Renal cortical epithelial cell (primary cell): ENCODE results near the gene NRP1. TPM values are rescaled to one million over a fixed set of nuclear protein-coding genes. Genes with fewer than 3 reads are reported as not detected.
"Not testable (repeated sequence)": the region's sequence is repeated elsewhere in the genome, so short reads cannot be mapped to it uniquely, and the experiment has no call there.

Source experiments
- DNase-seq: peaks from one replicate; pipeline ENCODE4 v3.0.0-alpha.2; 2011; ENCODE audit warnings: low read depth
- total RNA-seq: library from RNA; depleted of rRNA; stranded (reverse); fragments of >200 nt; gene quantifications from 2 replicates; pipeline ENCODE4 v1.2.3, GENCODE V29; 2014

The NRP1 gene
- total RNA-seq, 1 donor from 2014 or later, result 281 TPM

- DNase-seq, result peak; percentile 99
These were observed 96.5 kb downstream of the NRP1 start for GRCh38 chr10:33237736-33238624.

- no peak for DNase-seq
These were observed 97.6 kb downstream of the NRP1 start for GRCh38 chr10:33236916-33237315.

DNA sequence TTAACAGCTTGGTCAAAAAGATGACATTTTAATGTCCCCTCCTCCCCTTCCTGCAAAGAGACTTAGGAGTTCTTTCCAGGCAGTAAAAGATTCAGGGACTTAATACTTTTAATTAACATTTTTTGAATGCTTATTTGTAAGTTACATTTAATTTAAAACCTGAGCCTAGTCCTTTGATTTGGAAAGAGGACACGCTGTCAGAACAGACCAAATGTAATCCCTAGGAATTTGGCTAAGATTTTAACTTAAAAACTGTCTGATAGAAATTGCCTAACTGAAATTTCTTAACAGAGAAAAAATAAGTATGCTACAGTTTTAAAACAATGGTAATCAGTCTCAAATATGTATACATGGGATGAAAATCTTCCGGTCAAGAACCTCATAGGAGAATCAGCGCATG is 98.5 kb downstream of the NRP1 start:
- no peak for DNase-seq

DNA sequence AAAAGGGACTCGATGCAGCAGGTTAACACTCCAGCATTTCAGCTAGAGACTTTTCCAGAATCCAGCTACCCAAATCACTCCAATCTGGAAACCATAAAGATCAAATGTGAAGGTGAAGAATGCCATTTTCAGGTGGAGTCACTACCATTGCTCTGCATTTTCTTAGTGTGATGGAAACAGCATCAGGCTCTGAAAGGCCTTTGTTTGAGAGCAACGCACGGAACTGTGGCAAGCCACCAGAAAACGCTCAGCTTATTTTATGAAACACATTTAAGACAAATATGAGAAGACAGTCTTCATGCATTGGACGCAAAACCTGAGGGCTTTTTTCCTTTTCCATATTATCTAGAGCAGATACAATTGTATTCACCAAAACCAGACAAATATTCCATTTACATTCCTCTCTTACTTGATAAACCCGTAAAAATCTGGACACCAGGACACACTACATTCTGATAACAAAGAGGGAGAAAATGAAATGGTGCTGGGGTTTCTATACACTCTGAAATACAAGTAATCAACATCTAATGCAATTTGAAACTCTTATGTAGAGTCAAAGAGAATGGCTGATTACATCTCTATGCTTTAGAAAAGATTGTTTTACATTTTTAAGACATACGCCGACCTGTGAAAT is 99.1 kb downstream of the NRP1 start:
- DNase-seq, result no peak

DNA sequence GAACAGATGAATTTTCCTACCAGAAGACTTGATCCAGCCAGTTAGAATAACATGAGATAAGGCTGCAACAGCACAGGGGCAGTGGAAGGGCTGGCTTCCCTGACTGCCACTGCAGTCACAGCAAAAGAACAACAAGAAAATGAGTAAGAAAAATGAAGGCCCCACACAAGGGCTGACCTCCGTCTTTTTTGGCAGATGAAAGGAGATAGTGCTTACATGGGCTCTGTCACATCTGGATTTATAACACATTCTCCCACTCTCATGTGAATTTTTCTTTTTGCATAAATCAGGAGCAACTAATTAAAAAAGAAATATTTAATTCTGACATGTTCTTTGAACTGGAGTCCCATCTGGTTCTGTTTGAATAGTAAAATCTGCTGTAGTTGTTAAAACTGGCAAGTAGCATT is 99.6 kb downstream of the NRP1 start:
- DNase-seq, result no peak

DNA sequence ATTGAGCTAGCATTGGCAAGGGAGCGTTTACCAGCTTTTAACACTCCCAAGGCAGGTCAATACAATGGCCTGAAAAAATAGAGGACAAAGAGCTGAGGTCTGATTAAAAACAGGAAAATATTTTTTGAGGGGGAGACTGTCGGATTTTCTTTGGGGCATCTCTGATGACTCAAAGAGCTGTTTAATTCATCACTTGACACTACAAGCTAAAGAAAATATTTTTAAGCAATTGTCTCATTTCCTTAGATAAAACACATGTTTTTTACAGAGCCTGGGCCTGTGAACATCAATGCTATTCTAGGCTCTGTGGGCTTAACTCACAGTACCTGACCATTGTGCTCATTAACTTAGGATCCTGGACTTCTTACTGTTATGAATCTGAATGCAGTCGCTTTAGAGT is 100.8 kb downstream of the NRP1 start:
- no peak for DNase-seq

- no peak for DNase-seq
These were observed 101.2 kb downstream of the NRP1 start for GRCh38 chr10:33233221-33233620.

- no peak for DNase-seq
These were observed 102.7 kb downstream of the NRP1 start for GRCh38 chr10:33231621-33232350.

GRCh38 chr10:33229949-33230267 is 104.6 kb downstream of the NRP1 start:
- no peak for DNase-seq

DNA sequence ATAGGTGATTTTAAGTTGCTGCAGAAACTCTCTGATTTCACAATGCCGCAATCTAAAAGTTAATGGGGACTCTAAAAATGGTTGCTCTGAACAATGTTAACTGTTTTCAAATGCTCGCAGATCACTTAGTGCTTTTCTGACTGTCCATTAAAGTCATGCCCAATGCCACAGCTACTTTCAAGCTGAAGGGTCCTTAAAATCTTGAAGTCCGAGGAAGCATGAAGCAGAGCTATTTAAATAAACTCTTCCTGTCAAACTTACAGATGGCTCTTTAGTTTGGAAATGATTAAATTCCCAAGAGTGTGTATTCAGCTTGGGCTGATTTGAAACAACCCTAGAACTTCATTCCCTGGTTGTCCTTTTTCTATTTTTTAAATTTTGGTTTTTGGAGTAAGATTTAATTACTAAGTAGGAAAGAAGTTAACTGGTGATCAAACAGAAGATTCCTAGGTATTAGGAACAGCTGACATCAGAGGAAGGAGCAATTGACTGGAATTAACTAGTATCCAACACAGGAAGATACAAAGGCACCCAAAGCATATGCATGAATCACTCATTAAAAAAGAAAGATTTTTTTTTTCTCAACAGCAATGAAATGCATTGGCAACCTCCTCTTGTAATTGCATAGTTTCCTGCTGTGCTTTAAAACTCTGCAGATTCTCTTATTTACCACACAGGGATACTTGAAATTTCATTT is 105.1 kb downstream of the NRP1 start:
- peak; percentile 44 for DNase-seq

- DNase-seq, result no peak
These were observed 106.0 kb downstream of the NRP1 start for GRCh38 chr10:33228426-33228825.

GRCh38 chr10:33227489-33227888 is 107.0 kb downstream of the NRP1 start:
- no peak for DNase-seq

DNA sequence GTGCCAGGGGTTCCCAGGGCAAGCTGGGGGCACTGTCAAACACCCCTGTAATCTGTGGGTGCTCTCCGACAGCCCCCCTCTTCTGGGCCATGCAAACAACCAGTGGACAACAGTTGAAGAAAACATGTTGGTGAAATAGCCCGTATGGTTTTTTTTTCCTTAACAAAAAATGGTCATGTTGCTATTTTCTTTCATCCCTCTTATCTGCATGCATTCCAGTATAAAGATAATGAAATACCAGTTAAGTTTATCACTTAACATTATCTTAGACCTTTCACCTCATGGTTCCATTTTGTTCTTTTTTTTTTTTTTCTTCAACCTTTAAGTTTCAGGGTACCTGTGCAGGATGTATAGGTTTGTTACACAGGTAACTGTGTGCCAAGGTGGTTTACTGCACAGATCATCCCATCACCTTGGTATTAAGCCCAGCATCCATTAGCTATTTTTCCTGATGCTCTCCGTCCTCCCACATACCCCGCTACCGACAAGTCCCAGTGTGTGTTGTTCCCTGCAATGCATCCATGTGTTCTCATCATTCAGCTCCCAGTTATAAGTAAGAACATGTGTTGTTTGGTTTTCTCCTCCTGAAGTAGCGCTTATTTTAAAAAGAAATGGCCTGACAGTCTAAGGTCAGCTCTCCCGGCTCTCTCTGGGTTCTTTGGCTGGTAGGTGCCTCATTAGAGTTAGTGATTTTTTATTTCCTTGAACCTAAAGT is 110.1 kb downstream of the NRP1 start:
- DNase-seq, result no peak

- no peak for DNase-seq
These were observed 111.0 kb downstream of the NRP1 start for GRCh38 chr10:33223326-33224000.

GRCh38 chr10:33222304-33222703 is 112.2 kb downstream of the NRP1 start:
- DNase-seq, result not testable (repeated sequence)

DNA sequence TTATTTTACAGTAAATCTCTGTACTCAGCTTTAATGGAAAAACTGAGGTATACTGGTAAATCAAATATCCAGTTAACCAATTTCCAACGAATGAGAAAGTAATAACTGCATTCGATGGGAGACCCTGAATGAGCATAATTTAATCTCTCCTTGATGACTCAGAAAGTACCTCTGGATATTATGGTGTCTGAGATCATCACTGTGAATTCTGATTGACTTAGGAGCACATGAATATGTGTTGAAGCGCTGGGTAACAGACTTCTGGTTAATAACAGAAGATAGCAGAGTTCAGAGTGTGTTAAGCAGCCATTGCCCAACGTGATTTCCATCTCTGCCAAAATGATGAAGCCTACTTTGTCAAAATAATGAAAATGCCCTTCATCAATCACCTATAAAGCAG is 116.6 kb downstream of the NRP1 start:
- DNase-seq, result no peak

DNA sequence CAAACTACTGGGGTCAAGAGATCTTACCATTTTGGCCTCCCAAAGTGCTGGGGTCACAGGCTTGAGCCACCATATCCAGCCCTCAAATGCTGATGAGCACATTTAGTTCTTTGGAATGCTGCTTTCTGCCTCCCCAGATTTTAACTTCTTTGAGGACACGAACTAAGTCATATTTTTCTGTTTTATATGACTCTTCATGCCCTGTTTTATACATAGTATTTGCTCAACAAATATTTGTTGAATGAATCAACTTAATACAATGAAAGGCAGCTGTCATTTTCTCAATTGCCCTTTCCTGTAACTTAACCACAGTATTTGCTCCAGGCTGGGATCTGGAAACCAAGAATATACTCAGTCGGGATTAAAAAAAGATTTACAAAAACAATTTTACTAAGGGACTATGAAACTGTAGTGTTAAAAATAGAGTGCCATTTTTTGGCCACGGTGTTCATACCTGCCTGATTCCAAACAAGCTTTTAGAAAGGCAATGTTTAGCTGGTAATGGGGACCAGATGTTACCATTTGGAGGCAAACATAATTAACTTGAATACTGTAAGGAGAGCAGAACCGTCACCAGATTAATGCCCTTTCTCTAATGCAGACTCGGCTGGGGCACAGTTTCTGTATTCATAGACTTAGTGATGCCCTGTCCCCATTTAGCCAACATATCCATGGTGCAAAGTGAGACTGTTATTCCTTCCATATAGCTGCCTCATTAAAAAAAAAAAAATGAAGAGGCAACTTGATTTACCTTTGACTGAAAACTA is 117.6 kb downstream of the NRP1 start:
- peak; percentile 80 for DNase-seq

- DNase-seq, result no peak
These were observed 118.8 kb downstream of the NRP1 start for GRCh38 chr10:33215635-33216034.

- no peak for DNase-seq
These were observed 119.3 kb downstream of the NRP1 start for GRCh38 chr10:33215154-33215553.

GRCh38 chr10:33214174-33214573 is 120.3 kb downstream of the NRP1 start:
- no peak for DNase-seq
